Measurements from ENCODE around the gene CENATAC. TPM values are rescaled to one million over a fixed set of nuclear protein-coding genes. Genes with fewer than 3 reads are reported as not detected.

CENATAC gene
- total and polyA plus RNA-seq, 2 experiments from 2014 or later: 31.7 to 34.5 TPM

DNA sequence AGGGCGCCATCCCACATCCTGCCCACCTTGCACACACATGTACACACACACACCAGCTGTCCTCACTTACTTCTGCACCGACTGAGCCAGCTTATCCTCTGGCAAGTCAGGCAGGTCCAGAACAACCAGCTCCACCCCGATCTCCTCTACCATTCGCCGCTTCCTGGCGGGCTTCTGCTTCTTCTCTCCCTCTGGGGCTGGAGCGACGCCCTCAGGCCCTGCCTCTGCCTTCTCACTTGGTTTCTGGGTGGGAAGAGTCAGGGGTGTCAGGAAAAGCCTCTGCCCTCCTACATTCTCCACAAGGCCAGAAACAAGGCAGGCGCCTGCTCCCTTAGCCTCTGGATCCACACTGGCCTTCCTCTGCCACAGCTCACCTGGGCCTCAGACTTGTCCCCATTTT lies 50.7 kb downstream of the CENATAC start (continued):
- TF ChIP-seq, protein P1, sequence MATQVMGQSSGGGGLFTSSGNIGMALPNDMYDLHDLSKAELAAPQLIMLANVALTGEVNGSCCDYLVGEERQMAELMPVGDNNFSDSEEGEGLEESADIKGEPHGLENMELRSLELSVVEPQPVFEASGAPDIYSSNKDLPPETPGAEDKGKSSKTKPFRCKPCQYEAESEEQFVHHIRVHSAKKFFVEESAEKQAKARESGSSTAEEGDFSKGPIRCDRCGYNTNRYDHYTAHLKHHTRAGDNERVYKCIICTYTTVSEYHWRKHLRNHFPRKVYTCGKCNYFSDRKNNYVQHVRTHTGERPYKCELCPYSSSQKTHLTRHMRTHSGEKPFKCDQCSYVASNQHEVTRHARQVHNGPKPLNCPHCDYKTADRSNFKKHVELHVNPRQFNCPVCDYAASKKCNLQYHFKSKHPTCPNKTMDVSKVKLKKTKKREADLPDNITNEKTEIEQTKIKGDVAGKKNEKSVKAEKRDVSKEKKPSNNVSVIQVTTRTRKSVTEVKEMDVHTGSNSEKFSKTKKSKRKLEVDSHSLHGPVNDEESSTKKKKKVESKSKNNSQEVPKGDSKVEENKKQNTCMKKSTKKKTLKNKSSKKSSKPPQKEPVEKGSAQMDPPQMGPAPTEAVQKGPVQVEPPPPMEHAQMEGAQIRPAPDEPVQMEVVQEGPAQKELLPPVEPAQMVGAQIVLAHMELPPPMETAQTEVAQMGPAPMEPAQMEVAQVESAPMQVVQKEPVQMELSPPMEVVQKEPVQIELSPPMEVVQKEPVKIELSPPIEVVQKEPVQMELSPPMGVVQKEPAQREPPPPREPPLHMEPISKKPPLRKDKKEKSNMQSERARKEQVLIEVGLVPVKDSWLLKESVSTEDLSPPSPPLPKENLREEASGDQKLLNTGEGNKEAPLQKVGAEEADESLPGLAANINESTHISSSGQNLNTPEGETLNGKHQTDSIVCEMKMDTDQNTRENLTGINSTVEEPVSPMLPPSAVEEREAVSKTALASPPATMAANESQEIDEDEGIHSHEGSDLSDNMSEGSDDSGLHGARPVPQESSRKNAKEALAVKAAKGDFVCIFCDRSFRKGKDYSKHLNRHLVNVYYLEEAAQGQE (IDR thresholded peaks at IDR 0.05; ENCODE audit: unreplicated experiment): no peak
- TF ChIP-seq POLR2AphosphoS5 (IDR thresholded peaks at IDR 0.05; ENCODE audit: low read depth): no peak
- TF ChIP-seq, protein P2, sequence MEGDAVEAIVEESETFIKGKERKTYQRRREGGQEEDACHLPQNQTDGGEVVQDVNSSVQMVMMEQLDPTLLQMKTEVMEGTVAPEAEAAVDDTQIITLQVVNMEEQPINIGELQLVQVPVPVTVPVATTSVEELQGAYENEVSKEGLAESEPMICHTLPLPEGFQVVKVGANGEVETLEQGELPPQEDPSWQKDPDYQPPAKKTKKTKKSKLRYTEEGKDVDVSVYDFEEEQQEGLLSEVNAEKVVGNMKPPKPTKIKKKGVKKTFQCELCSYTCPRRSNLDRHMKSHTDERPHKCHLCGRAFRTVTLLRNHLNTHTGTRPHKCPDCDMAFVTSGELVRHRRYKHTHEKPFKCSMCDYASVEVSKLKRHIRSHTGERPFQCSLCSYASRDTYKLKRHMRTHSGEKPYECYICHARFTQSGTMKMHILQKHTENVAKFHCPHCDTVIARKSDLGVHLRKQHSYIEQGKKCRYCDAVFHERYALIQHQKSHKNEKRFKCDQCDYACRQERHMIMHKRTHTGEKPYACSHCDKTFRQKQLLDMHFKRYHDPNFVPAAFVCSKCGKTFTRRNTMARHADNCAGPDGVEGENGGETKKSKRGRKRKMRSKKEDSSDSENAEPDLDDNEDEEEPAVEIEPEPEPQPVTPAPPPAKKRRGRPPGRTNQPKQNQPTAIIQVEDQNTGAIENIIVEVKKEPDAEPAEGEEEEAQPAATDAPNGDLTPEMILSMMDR (conservative IDR thresholded peaks at IDR 0.05; ENCODE audit: low read depth in 2 of 2): no peak

DNA sequence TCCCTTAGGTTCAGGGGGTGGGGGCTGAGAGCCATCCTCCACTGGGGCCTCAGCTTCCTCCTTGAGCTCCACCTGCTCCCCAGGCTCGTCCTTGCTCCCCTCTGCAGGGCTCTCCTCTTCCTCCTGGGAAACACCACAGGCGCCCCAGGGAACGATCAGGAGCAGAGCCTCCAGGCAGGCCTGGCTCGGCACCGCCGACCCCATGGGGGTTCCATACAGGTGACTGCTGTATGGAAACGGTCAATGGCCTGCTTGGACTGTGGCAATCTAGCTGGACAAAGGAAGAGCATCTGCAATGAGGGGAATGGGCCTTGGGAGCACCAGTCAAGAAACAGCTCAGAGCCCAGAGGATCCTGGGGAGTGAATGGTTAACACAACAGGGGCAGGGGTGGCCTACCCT lies 51.1 kb downstream of the CENATAC start:
- H3K36me3 ChIP-seq (ENCODE audit: insufficient read depth): peaks cover 52% of the 10 kb centered on the region
- no peaks in the 10 kb centered on the region for H3K9me3 Mint-ChIP-seq
- no peak for TF ChIP-seq EZH2 (IDR thresholded peaks at IDR 0.05; ENCODE audit: low read depth, unreplicated experiment)
- no peak for TF ChIP-seq EZH2phosphoT487 (IDR thresholded peaks at IDR 0.05; ENCODE audit: unreplicated experiment)
- TF ChIP-seq ZNF114 (CRISPR knock-in tag; IDR thresholded peaks at IDR 0.05): no peak
- TF ChIP-seq ZNF331 (CRISPR knock-in tag; IDR thresholded peaks at IDR 0.05; ENCODE audit: low read depth): no peak
- TF ChIP-seq, protein P1 (IDR thresholded peaks at IDR 0.05; ENCODE audit: unreplicated experiment): no peak
- TF ChIP-seq, protein P3, sequence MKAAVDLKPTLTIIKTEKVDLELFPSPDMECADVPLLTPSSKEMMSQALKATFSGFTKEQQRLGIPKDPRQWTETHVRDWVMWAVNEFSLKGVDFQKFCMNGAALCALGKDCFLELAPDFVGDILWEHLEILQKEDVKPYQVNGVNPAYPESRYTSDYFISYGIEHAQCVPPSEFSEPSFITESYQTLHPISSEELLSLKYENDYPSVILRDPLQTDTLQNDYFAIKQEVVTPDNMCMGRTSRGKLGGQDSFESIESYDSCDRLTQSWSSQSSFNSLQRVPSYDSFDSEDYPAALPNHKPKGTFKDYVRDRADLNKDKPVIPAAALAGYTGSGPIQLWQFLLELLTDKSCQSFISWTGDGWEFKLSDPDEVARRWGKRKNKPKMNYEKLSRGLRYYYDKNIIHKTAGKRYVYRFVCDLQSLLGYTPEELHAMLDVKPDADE (IDR thresholded peaks at IDR 0.05): no peak
- TF ChIP-seq JUNB (IDR thresholded peaks at IDR 0.05; ENCODE audit: unreplicated experiment): no peak
- no peak for TF ChIP-seq STAT1 (IDR thresholded peaks at IDR 0.05; ENCODE audit: unreplicated experiment)

More for the DNA sequence above, 51.1 kb downstream of the CENATAC start:
- H3K9me2 ChIP-seq (ENCODE audit: insufficient read depth): no peaks in the 10 kb centered on the region
- DNase-seq (ENCODE audit: low spot score): no peak
- H2AFZ ChIP-seq: no peak overlapping the region
- peaks cover 15% of the 10 kb centered on the region for H3K4me1 Mint-ChIP-seq
- no peak overlapping the region for H3K4me3 Mint-ChIP-seq
- peaks cover 13% of the 10 kb centered on the region for H3K4me1 ChIP-seq (ENCODE audit: insufficient read depth)
- H3K27ac ChIP-seq (ENCODE audit: low read depth): no peak overlapping the region
- peaks cover 6% of the 10 kb centered on the region; the same call in 1 of the 2 replicates for H3F3A ChIP-seq (replicated peaks; ENCODE audit: low read depth)
- H3K4me3 ChIP-seq: no peak overlapping the region
- peaks cover 16% of the 10 kb centered on the region for H4K20me1 ChIP-seq (replicated peaks; ENCODE audit: insufficient read depth)
- H3K27me3 ChIP-seq (ENCODE audit: insufficient read depth): no peaks in the 10 kb centered on the region
- no peak for ATAC-seq
- H3K36me3 Mint-ChIP-seq (ENCODE audit: low read depth): peaks cover 97% of the 10 kb centered on the region
- peaks cover 12% of the 10 kb centered on the region for H3K79me2 ChIP-seq (replicated peaks; ENCODE audit: insufficient read depth)
- peaks cover 13% of the 10 kb centered on the region for H3K27me3 Mint-ChIP-seq (ENCODE audit: insufficient read depth, low read depth, poor library complexity)
- no peak overlapping the region for H3K27ac Mint-ChIP-seq
- no peak overlapping the region for H3K4me2 ChIP-seq

Measured in GM23338 (cell line).